HEK293 (cell line): Measurements from ENCODE around the gene MTRF1L.

Source experiments
- REST ChIP-seq: fragments of 450-650 bp; formaldehyde crosslinking; IDR thresholded peaks from 2 replicates; pipeline ENCODE4 v1.5.1; 2016; ENCODE audit warnings: missing biosample characterization, missing genetic modification characterization
- ZNF121 ChIP-seq: fragments of 450-650 bp; formaldehyde crosslinking; IDR thresholded peaks from 2 replicates; pipeline ENCODE4 v1.5.1; 2016; ENCODE audit warnings: missing biosample characterization, missing genetic modification characterization
- ZNF362 ChIP-seq: fragments of 450-650 bp; formaldehyde crosslinking; IDR thresholded peaks from 2 replicates; pipeline ENCODE4 v1.5.1; 2016; ENCODE audit warnings: missing biosample characterization, missing genetic modification characterization
- ZNF449 ChIP-seq: fragments of 450-650 bp; formaldehyde crosslinking; IDR thresholded peaks from 2 replicates; pipeline ENCODE4 v1.5.1; 2017; ENCODE audit warnings: missing biosample characterization, mild to moderate bottlenecking, missing genetic modification characterization, moderate library complexity

Gene MTRF1L

DNA sequence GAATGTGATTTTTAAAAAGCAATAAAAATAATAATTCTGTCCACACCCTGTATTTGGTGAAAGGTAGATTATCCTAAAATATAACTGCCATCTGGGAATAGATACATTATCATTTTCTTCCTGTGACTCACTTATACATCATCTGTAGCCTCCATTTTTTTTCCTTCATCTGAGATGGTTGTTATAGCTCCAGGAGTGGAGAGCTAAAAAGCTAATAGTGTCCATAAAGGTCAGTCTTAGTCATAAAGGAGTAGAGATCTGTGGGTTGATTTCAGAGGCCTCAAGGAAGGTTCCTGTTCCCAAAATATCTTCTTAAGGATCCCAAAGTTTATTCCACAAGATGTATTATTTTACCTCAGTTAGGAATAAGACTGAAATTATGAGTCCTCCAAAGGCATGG is 60.8 kb downstream of the MTRF1L start (continued):
- TF ChIP-seq ZNF449 (tag by site-specific recombination) = no peak
- TF ChIP-seq REST (tag by site-specific recombination) = no peak
- TF ChIP-seq ZNF121 (tag by site-specific recombination) = no peak
- no peak for TF ChIP-seq ZNF362 (tag by site-specific recombination)
